Gastrocnemius medialis (tissue), 4 donors: ENCODE data around the gene CBL. TPM values are rescaled to one million over a fixed set of nuclear protein-coding genes. Genes with fewer than 3 reads are reported as not detected.

Source experiments
- ATAC-seq, 2 donors: fragments of 150-250 bp; one replicate each; pipeline ENCODE4 v1.9.1; 2016
- DNase-seq, 2 donors: peaks; one replicate each; pipeline ENCODE4 v3.0.0-alpha.2; 2019
- H3K27ac ChIP-seq, 4 donors: fragments of 200-600 bp; sonication (generic); 1 replicate in 1 of 4; 2 replicates in 3 of 4; pipeline ENCODE4 v1.5.1; 2016 to 2018; ENCODE audit warnings: mild to moderate bottlenecking in 2 of 4, moderate library complexity in 1 of 4
- H3K27me3 ChIP-seq, 3 donors: fragments of 200-600 bp; sonication (generic) in 2 of 3; 1 replicate in 1 of 3; 2 replicates in 2 of 3; pipeline versions ENCODE4 v1.5.1 to v1.6.0; 2016 to 2019; ENCODE audit warnings: mild to moderate bottlenecking in 1 of 3, moderate library complexity in 1 of 3
- H3K36me3 ChIP-seq, 2 donors: fragments of 200-600 bp; sonication (generic) in 1 of 2; one replicate each; pipeline ENCODE4 v1.5.1; 2017 to 2018
- H3K4me1 ChIP-seq, 2 donors: fragments of 200-600 bp; sonication (generic) in 1 of 2; one replicate each; pipeline ENCODE4 v1.5.1; 2016 to 2017; ENCODE audit warnings: mild to moderate bottlenecking in 2 of 2
- H3K4me3 ChIP-seq, 4 donors: fragments of 200-600 bp; sonication (generic) in 3 of 4; 1 replicate in 1 of 4; 2 replicates in 3 of 4; pipeline ENCODE4 v1.5.1; 2016 to 2019; ENCODE audit warnings: mild to moderate bottlenecking in 2 of 4
- H3K9me3 ChIP-seq, 3 donors: fragments of 200-600 bp; sonication (generic) in 2 of 3; 1 replicate in 1 of 3; 2 replicates in 2 of 3; pipeline ENCODE4 v1.5.1; 2016 to 2019
- CTCF ChIP-seq, 5 experiments: fragments of 450-650 bp in 3 of 5; fragments of 200-600 bp in 2 of 5; sonication (generic) in 2 of 5; IDR thresholded peaks in 4 of 5; conservative IDR thresholded peaks in 1 of 5; 1 replicate in 4 of 5; 2 replicates in 1 of 5; pipeline ENCODE4 v1.5.1; 2016 to 2019; ENCODE audit warnings: antibody characterized with exemption in 5 of 5, mild to moderate bottlenecking in 3 of 5, moderate library complexity in 3 of 5
- POLR2A ChIP-seq, 2 donors: fragments of 450-650 bp; IDR thresholded peaks; one replicate each; pipeline ENCODE4 v1.6.1; 2017; ENCODE audit warnings: antibody characterized with exemption in 2 of 2, mild to moderate bottlenecking in 2 of 2, moderate library complexity in 2 of 2
- in situ Hi-C, 4 donors: fragments of 200-750 bp; cut with MboI; loops; one replicate each; pipeline versions ENCODE4 v1.15.0 to v1.8.0; 2017; ENCODE audit warnings: low sequenced_read_pairs in 4 of 4
- intact Hi-C: fragments of 100-400 bp; cut with DNase I; formaldehyde crosslinking; loops from one replicate; pipeline ENCODE4 v1.15.1; 2023; ENCODE audit warnings: low total_unique reads
- total RNA-seq, 4 donors: library from RNA; depleted of rRNA; stranded (reverse); fragments of >200 nt; gene quantifications; one replicate each; pipeline versions ENCODE4 v1.1.0 to v1.2.3, GENCODE V29; 2016

CBL gene
- total RNA-seq, 4 donors from 2014 or later, result 3.0 to 6.7 (median 4.5) TPM

- in situ Hi-C loops (no loop called here), intact Hi-C loops (no loop called here)
- no peaks in the 10 kb centered on the region for H3K9me3 ChIP-seq
- no peak overlapping the region for H3K4me3 ChIP-seq
- ATAC-seq (no peak), DNase-seq (no peak)
- TF ChIP-seq POLR2A (IDR thresholded peaks at IDR 0.05), result no peak
- TF ChIP-seq CTCF (IDR thresholded peaks at IDR 0.05 in 4 of 5, conservative IDR thresholded peaks at IDR 0.05 in 1 of 5), result no peak
- no peaks in the 10 kb centered on the region for H3K27me3 ChIP-seq
- H3K27ac ChIP-seq, result no peak overlapping the region
- H3K36me3 ChIP-seq, result no peaks in the 10 kb centered on the region
- peaks cover 8 to 14% of the 10 kb centered on the region in 2 donors for H3K4me1 ChIP-seq
Observed at GRCh38 chr11:119258180-119258579, 52.0 kb downstream of the CBL start.

GRCh38 chr11:119258983-119259382 lies 52.8 kb downstream of the CBL start:
- ATAC-seq, result no peak
- in situ Hi-C loops, result no loop called here
- H3K27me3 ChIP-seq, result no peaks in the 10 kb centered on the region
- H3K4me3 ChIP-seq, result no peak overlapping the region
- H3K27ac ChIP-seq, result no peak overlapping the region
- H3K4me1 ChIP-seq, result peaks cover 14 to 21% of the 10 kb centered on the region in 2 donors
- DNase-seq, result no peak
- TF ChIP-seq POLR2A (IDR thresholded peaks at IDR 0.05), result no peak
- no peak for TF ChIP-seq CTCF (IDR thresholded peaks at IDR 0.05 in 4 of 5, conservative IDR thresholded peaks at IDR 0.05 in 1 of 5)
- H3K36me3 ChIP-seq, result no peaks in the 10 kb centered on the region
- intact Hi-C loops, result no loop called here
- H3K9me3 ChIP-seq, result no peaks in the 10 kb centered on the region

- in situ Hi-C loops (no loop called here), intact Hi-C loops (no loop called here)
- Histone ChIP-seq H3K36me3 (no peaks in the 10 kb centered on the region), H3K4me1 (peaks cover 14 to 26% of the 10 kb centered on the region in 2 donors), H3K27me3 (no peaks in the 10 kb centered on the region), H3K4me3 (no peak overlapping the region), H3K9me3 (no peaks in the 10 kb centered on the region), H3K27ac (peak overlapping the region; percentile 44 to 65 (median 48))
- ATAC-seq, result no peak
- TF ChIP-seq CTCF (IDR thresholded peaks at IDR 0.05 in 4 of 5, conservative IDR thresholded peaks at IDR 0.05 in 1 of 5) (no peak), POLR2A (IDR thresholded peaks at IDR 0.05) (no peak)
- DNase-seq, result no peak
Observed at GRCh38 chr11:119262668-119263351, 56.7 kb downstream of the CBL start.

- Histone ChIP-seq H3K36me3 (no peaks in the 10 kb centered on the region), H3K27ac (peak overlapping the region; percentile 44 to 65 (median 48)), H3K9me3 (no peaks in the 10 kb centered on the region), H3K4me3 (no peak overlapping the region), H3K4me1 (peaks cover 14 to 26% of the 10 kb centered on the region in 2 donors), H3K27me3 (no peaks in the 10 kb centered on the region)
- intact Hi-C loops (no loop called here), in situ Hi-C loops (no loop called here)
- ATAC-seq (peak in 1 of 2 donors; percentile 64), DNase-seq (no peak)
- TF ChIP-seq CTCF (IDR thresholded peaks at IDR 0.05 in 4 of 5, conservative IDR thresholded peaks at IDR 0.05 in 1 of 5) (no peak), POLR2A (IDR thresholded peaks at IDR 0.05) (no peak)
Observed at GRCh38 chr11:119263352-119263940, 57.3 kb downstream of the CBL start.
